Activated naive CD4-positive, alpha-beta T cell (primary cell): ENCODE results near the gene FCN1.

Experiments
- DNase-seq, 4 experiments: peaks; one replicate each; lab custom pipeline; 2025; lab: John Stamatoyannopoulos, UW

FCN1 gene

DNA sequence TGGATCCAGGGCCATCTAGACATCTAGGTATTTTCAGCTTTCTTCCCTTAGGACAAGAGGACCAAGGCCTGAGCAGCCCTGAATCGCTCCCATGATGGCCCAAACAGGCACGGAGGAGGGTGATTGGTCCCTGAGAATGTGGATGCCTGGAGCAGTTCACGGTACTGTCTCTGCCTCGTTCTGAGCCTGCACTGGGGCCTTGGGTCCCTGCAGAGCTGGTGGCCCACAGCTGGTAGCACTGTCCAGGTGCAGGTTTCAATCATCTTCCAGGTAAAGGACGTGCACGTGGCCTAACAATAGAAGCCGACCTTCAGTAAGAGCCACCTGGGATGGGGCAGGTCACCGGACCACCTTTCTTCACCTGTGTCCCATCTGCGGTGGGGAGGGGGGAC is 19.4 kb upstream of the FCN1 start:
- DNase-seq: no peak

DNA sequence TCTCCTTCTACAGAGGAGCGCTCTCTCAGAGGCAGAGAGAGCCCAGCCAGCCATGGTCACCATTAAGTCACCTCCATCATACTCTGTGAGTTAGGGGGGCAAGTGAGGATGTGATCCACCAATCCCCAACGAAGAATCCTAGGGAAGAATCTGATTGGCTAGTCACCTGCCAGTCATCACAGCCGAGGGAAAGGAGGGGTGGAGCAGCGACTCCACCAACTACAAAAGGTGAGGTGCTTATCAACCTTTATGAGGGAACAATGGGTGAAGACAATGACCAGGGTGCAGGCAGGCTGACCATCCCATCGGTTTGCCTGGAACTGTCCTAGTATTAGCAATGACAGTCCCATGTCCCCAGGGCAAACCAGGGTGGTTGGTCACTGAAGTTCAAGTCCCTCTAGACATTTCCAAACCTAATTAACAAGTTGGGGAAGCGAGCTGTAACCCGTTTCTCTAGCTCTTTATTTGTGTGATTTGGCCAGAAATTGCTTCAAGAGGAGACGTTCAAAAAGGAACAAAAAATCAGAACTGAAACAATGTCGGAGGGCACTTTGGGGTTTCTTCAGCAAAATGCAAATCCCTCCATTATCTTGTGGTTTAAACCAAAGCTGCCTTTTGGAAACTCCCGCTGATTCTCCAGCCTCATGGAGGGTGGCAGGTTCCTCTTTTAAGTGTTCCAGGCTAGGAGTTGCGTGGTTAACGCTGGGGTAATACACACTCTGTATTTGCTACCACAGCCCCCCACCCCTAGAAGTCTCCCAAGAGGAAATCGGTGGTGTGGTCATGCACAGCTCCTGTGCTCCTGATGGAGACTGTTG is 18.8 kb upstream of the FCN1 start:
- DNase-seq: no peak

DNA sequence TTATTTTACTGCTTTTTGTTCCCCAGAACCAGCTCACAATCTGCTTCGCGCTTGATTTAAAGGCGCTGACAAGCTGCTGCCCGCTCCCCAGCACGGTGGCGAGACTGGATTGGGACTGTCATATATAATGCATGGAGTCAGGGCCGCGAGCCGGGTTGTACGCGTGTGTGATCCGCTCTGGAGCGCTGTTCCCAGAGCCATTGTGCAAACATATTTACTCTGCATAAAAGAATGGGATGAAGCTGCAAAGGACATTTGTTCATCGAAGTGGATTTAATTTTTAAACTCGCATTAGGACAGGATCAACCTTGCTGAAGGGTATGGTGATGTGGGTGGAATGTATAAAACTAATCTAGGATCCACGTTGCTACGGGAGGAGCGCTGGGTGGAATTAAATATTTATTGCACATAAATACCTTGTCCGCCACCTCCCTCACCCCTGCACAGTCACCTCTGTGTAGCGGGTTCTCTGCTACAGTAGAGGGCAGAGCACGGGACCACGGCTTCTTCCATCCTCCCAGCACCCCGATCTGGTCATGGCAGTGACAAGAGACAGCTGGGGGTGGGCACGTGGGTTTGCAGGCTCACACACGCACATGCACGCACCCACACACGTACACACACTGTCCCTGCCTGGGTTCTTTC is 18.1 kb upstream of the FCN1 start:
- no peak for DNase-seq

- DNase-seq: no peak
Measured at GRCh38 chr9:134935056-134935640, 17.4 kb upstream of the FCN1 start.

DNA sequence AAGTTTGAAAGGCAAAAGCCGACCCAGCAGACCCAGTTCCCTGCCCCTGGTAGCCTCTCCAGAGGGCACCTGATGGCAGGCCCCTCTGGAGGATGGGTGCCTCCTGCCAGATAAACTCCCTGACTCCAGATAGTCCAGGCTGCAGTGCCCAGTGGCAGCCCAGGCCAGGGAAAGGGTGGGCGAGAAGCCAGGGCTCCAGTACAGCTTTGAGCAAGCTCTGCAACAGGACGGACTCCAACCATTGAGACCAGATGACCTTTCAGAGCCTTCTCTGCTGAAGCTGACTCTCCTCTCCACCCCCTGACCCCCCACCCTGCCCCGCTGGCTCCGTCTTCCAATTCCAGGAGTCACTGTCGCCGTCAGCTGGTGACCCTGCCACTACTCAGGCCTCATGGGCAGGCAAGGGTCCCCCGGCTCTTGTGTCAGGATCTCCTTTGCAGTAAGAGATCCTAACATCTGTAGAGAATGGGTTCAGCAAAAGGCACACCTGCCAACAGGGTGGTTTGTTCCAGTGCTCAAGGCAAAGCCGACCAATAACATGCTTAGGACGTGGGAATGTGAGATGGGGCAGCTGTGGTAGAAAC is 15.5 kb upstream of the FCN1 start:
- DNase-seq: no peak

DNA sequence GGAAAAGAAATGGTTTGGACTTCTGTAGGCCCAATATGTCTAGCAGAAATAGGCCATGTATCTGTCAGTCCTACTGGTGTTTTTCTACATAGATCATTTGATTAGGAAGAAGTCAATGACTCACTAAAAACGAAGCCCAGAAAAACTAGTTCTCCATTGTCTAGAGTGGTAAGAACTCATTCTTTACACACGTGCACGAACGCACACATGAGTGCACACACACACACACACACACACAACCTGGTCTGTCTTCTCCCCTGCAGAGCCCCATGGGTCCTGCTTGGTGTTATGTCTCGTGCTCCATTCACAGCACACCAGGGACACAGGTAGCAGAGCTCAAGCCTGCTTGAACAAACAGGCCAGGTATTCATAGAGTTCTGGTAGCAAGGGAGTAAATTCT is 14.9 kb upstream of the FCN1 start:
- no peak for DNase-seq

- DNase-seq: no peak
Measured at GRCh38 chr9:134932171-134932570, 14.5 kb upstream of the FCN1 start.

GRCh38 chr9:134930398-134930797 is 12.7 kb upstream of the FCN1 start:
- DNase-seq: no peak

DNA sequence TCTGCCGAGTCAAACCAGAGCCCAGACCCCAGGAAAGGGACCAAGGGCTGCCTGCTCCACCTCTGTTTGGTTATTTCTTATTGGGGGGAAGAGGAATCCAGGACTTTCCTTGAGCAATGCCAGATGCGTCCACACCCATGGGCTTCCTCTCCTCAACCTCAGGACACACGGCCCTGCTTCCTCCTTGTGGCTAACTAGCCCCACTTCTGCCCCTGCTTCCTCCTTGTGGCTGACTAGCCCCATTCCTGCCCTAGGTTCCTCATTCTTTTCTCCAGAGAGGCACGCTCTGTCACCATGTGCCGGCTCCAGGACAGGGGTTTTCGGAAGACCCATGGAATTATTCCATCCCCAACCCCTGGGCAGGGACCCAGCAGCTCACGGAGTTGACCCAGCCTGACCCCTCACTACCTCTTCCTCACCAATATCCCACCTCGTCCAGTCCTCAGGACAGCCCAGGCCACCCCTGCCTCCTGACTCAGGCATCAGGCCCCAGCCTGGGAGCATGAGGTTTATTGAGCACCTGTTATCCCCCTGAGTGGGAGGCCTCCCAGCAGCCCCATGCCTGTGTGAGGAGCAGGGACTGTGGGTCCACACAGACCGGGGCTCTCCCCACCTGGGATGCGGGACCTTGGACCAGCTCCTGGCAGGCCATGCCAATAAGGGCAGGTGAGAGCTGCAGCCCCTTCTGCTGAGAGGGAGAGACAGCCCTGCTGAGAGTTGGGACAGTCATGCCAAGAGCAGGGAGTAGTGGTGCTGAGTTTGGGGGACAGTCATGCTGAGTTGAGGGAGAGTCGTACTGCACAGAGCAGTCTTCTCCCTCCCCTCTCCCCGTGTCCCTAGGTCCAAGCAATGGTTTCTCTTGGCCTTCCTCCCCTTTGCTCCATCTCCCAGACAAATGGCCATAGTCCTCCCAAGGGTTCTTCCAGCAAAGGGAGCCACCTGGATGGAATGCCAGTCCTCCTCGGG is 11.8 kb upstream of the FCN1 start:
- no peak for DNase-seq

DNA sequence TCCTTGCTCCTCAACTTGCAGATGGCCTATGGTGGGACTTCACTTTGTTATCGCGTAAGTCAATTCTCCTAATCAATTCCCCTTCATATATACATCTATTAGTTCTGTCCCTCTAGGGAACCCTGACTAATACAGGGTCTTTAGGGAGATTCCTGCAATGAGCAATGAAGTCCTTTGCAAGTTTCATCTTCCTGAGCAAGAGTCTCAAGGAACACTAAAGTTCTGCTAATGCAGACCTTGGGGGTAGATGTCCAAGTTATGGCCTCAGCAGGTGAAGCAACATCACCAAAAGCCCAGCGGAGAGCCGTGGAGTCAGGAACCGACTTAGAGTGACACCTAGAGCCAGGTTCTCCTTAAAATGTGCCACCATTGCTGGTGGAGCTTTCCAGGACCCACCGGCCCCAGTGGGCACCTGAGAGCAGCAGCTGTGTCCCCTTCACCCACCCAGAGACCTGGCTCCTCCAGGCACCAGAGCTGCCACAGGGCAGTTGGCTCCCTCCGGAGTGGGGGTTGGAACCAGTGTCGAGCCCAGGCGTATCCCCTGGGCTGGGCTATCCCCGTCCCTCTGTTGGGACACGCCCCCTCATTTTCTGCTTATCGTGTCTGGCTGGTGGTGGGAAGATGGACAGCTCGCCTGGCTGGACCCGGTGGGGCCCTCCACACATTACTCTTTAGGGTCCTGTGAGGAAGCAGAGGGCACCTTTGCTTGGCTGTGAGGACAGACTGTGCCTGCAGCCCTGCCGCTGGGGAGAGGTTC is 10.9 kb upstream of the FCN1 start:
- DNase-seq: no peak

DNA sequence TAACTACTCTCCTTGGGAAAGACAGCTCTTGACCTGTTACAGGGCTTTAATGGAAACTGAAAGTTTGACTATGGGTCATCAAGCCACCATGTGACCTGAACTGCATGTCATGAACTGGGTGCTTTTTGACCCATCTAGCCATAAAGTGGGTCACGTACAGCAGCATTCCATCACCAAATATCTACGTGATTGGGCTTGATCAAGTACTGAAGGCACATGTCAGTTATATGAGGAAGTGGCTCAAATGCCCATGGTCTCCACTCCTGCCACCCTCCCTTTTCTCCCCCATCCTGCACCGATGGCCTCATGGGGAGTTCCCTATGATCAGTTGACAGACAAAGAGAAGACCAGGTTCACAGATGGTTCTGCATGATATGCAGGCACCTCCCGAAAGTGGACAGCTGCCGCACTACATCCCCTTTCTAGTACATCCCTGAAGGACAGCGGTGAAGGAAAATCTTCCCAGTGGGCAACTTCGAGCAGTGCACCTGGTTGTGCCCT is 7.3 kb upstream of the FCN1 start:
- DNase-seq: no peak

- DNase-seq: no peak
Measured at GRCh38 chr9:134923466-134923865, 5.8 kb upstream of the FCN1 start.

- no peak for DNase-seq
Measured at GRCh38 chr9:134922932-134923240, 5.2 kb upstream of the FCN1 start.

- DNase-seq: no peak
Measured at GRCh38 chr9:134922066-134922931, 4.6 kb upstream of the FCN1 start.

DNA sequence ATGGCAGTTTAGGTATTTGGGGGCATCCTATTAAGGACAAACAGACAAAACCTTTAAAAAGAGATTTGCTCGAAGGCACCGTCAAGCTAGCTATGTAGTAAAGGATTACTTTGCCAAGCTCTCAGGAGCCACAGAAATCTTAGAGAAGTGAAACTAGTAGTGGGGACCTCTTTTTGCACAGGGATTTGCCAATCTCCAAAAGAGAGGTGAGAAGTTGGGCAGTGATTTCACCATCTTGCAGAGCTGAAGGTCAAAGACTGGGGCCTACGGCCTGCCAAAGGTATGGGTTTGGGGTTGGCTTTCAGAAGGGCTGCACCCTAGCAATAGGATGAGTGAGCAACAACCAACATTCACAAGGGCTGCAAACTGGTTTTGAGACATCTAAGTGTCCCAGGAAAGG is 1.6 kb upstream of the FCN1 start:
- no peak for DNase-seq

DNA sequence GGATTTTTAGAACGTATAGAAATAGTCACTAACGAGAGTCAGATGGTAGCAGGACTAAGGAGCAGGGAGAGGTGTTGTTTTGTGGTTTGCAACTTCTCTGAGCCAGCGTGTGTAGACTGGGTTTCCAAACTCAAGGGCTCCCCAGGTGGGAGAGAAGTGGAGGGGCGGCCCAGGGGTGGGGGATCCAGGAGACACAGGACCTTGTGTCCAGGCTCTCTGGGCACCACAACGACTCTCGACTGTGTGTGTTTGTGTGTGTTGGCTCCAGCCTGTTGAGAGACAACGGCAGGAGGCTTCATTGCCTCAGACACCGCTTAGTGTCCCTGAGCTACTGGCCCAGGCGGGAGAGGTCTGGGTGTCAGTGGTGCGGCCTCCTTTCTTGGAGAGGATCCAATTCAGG is 934 bp upstream of the FCN1 start:
- DNase-seq: no peak

DNA sequence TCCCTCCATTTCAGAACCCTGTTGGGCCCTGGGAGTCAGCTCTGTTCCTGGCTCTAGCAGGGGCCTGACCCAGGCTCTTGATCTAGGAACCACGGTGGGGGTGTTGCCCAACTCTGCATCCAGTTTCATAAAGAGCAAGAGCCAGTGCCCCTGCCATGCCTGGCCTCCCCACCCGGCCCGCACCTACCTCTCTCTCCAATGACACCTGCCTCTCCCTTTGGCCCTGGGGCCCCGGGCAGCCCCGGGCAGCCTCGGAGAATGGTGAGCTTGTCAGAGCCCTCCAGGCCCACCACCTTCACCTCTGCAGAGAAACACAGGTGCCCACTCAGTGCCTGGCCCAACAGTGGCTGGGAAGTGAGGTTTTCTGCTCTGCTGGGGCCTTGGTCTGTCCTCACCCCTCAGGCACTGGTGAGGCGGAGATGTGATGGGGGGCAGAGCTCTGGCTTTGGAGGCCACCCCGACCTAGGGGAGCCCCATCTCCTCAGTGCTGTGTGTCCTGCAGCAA is 1.5 kb downstream of the FCN1 start:
- no peak for DNase-seq

GRCh38 chr9:134915046-134915985 is 2.4 kb downstream of the FCN1 start:
- DNase-seq: no peak

- no peak for DNase-seq
Measured at GRCh38 chr9:134914501-134914834, 3.2 kb downstream of the FCN1 start.
